PFSK-1 (cell line): ENCODE data around the gene DOC2A.

Experiments
- FOXP2 ChIP-seq: optimal IDR thresholded peaks from 2 replicates; pipeline ENCODE3; 2011; ENCODE audit warnings: borderline replicate concordance, control low read depth, inconsistent platforms; ENCODE audit not compliant: insufficient read depth; ENCODE audit errors: extremely low read length, extremely low read depth
- POLR2AphosphoS5 ChIP-seq: IDR thresholded peaks from 2 replicates; pipeline ENCODE4 v1.6.1; 2012; ENCODE audit warnings: low read depth, mild to moderate bottlenecking, control low read depth, low read length, moderate library complexity
- SIN3A ChIP-seq: IDR thresholded peaks from 2 replicates; pipeline ENCODE4 v1.6.1; 2012; ENCODE audit warnings: mild to moderate bottlenecking, low read length, moderate library complexity, borderline replicate concordance; ENCODE audit not compliant: insufficient read depth
- TAF1 ChIP-seq: IDR thresholded peaks from 2 replicates; pipeline ENCODE4 v1.6.1; 2012; ENCODE audit warnings: low read length, control low read depth, borderline replicate concordance; ENCODE audit not compliant: insufficient read depth
- TF ChIP-seq, protein P1 (sequence below), 2 experiments: IDR thresholded peaks; 2 replicates each; pipeline versions ENCODE4 v1.6.1 to v1.8.0; 2011 to 2012; ENCODE audit warnings: low read depth in 2 of 2, low read length in 2 of 2, control low read depth in 1 of 2, inconsistent platforms in 1 of 2, mild to moderate bottlenecking in 1 of 2, moderate library complexity in 1 of 2; ENCODE audit not compliant: insufficient read depth in 1 of 2

The DOC2A gene

DNA sequence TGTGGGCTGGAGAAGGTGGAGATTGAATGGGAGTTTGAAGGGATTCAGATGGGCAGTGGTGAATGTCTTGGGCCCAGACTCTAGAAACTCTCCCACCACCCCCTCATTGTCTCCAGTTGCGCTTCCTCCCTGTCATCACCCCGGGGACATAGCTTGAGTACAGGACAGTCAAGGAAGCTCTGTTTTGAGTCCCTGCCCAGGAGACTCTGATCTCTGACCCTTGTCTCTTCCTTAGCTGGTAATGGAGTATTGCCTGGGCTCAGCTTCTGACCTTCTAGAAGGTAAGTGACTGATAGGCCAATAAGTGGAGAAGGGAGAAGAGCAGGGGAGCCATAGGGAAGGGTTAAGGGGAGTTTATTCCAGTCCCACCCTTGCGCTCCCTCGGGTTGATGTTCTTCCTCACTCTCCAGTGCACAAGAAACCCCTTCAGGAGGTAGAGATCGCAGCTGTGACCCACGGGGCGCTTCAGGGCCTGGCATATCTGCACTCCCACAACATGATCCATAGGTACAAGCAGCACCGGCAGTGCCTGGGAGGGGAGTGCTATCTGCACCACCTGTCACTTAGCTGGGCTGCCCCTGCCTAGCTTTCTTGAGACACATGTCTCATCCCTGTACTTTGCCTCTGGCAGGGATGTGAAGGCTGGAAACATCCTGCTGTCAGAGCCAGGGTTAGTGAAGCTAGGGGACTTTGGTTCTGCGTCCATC is 32.1 kb downstream of the DOC2A start:
- TF ChIP-seq, protein P1, sequence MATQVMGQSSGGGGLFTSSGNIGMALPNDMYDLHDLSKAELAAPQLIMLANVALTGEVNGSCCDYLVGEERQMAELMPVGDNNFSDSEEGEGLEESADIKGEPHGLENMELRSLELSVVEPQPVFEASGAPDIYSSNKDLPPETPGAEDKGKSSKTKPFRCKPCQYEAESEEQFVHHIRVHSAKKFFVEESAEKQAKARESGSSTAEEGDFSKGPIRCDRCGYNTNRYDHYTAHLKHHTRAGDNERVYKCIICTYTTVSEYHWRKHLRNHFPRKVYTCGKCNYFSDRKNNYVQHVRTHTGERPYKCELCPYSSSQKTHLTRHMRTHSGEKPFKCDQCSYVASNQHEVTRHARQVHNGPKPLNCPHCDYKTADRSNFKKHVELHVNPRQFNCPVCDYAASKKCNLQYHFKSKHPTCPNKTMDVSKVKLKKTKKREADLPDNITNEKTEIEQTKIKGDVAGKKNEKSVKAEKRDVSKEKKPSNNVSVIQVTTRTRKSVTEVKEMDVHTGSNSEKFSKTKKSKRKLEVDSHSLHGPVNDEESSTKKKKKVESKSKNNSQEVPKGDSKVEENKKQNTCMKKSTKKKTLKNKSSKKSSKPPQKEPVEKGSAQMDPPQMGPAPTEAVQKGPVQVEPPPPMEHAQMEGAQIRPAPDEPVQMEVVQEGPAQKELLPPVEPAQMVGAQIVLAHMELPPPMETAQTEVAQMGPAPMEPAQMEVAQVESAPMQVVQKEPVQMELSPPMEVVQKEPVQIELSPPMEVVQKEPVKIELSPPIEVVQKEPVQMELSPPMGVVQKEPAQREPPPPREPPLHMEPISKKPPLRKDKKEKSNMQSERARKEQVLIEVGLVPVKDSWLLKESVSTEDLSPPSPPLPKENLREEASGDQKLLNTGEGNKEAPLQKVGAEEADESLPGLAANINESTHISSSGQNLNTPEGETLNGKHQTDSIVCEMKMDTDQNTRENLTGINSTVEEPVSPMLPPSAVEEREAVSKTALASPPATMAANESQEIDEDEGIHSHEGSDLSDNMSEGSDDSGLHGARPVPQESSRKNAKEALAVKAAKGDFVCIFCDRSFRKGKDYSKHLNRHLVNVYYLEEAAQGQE (IDR thresholded peaks at IDR 0.05; ENCODE audit: insufficient read depth in 1 of 2, low read depth in 2 of 2, low read length in 2 of 2), result no peak
- no peak for TF ChIP-seq TAF1
- TF ChIP-seq SIN3A, result no peak
- TF ChIP-seq POLR2AphosphoS5, result no peak
- no peak for TF ChIP-seq FOXP2

- TF ChIP-seq TAF1, result no peak
- no peak for TF ChIP-seq SIN3A
- TF ChIP-seq POLR2AphosphoS5, result no peak
- no peak for TF ChIP-seq FOXP2
- TF ChIP-seq, protein P1 (IDR thresholded peaks at IDR 0.05; ENCODE audit: insufficient read depth in 1 of 2, low read depth in 2 of 2, low read length in 2 of 2), result no peak
Observed at GRCh38 chr16:29978081-29978480, 32.7 kb downstream of the DOC2A start.

GRCh38 chr16:29977063-29977825 is 33.6 kb downstream of the DOC2A start:
- TF ChIP-seq FOXP2, result no peak
- TF ChIP-seq, protein P1 (IDR thresholded peaks at IDR 0.05; ENCODE audit: insufficient read depth in 1 of 2, low read depth in 2 of 2, low read length in 2 of 2), result no peak
- TF ChIP-seq POLR2AphosphoS5, result no peak
- no peak for TF ChIP-seq SIN3A
- TF ChIP-seq TAF1, result no peak

- TF ChIP-seq TAF1 (no peak), POLR2AphosphoS5 (no peak), FOXP2 (no peak), SIN3A (no peak)
- TF ChIP-seq, protein P1 (IDR thresholded peaks at IDR 0.05; ENCODE audit: insufficient read depth in 1 of 2, low read depth in 2 of 2, low read length in 2 of 2), result no peak
Observed at GRCh38 chr16:29975811-29976511, 34.9 kb downstream of the DOC2A start.
